ENCODE measurements around the gene PRKCH.
"Not testable (repeated sequence)": the region's sequence is repeated elsewhere in the genome, so short reads cannot be mapped to it uniquely, and the experiment has no call there.

The PRKCH gene

DNA sequence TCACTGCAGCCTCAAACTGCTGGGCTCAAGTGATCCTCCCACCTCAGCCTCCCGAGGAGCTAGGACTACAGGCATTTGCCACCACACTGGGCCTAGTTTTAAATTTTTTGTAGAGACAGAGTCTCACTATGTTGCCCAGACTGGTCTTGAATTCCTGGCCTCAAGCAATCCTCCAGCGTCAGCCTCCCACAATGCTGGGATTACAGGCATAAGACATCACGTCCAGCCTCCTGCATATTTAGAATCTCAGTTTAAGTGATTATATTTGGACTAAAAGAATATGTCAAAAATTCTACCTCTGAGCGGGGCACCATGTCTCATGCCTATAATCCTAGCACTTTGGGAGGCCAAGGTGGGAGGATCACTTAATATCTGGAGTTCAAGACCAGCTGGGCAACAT is 12.7 kb upstream of the PRKCH start:
- DNase-seq, result not testable (repeated sequence)

DNA sequence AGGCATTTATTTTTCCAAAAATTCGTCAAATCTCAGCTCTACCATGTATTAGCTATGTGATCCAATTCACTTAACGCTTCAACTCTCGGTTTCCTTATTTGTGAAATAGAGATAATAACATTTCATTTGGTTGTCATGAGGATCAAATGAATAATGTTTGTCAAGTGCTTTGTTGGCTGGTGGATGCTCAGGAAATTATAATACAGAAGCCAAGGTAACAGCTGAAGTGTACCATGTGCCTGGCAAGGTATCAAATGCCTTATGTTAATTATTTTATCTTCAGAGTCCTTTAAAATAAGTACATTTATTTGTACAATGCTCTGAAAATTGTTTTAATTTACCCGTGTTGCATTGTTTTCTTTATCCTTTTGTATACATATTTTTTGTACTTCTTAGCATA is 6.1 kb upstream of the PRKCH start:
- DNase-seq, result peak in 1 of 2 experiments; percentile 45

GRCh38 chr14:61319086-61319485 is 2.3 kb upstream of the PRKCH start:
- DNase-seq, result no peak

GRCh38 chr14:61319706-61320105 is 1.7 kb upstream of the PRKCH start:
- DNase-seq, result no peak

GRCh38 chr14:61320170-61320569 is 1.2 kb upstream of the PRKCH start:
- not testable (repeated sequence) for DNase-seq

- DNase-seq, result peak in 1 of 2 experiments; percentile 43
These were observed 484 bp upstream of the PRKCH start for GRCh38 chr14:61320806-61321384.

- DNase-seq, result no peak
These were observed 826 bp downstream of the PRKCH start for GRCh38 chr14:61322011-61322798.

- DNase-seq, result no peak
These were observed 1.5 kb downstream of the PRKCH start for GRCh38 chr14:61322799-61323290.

DNA sequence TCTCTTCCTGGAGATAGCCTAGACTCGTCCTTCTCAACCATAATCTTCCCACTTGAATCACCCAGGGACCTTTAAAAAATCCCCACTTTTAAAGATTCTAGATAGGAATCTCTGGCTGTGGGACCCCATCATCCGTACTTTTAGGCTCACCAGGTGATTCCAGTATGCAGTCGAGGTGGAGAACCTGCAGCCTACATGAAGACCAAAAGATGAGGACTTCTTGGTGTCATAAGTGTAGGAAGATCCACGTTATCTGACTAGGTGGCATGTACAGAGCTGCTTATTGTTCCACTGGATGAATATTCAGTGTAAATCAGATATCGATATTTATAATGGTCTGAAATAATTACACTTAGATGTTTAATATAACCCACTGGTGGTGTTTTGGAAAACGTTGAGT is 2.6 kb downstream of the PRKCH start:
- DNase-seq, result no peak

GRCh38 chr14:61325166-61325565 is 3.8 kb downstream of the PRKCH start:
- no peak for DNase-seq

DNA sequence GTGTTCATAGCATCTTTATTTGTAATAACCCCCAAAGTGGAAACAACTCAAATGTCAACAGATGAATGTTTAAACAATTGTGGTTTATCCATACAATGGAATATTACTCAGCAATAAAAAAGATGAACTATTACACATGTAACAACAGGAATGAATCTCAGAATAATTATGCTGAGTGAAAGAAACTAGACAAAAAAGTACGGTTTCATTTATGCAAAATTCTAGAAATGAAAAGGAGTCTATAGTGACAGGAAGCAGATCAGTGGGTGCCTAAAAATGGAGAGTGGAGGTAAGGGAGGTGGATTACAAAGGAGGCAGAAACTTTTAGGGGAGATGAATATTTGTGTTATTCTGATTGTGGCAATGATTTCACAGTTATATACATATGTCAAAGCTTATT is 4.8 kb downstream of the PRKCH start:
- no peak for DNase-seq

- DNase-seq, result no peak
These were observed 5.5 kb downstream of the PRKCH start for GRCh38 chr14:61326847-61327246.

DNA sequence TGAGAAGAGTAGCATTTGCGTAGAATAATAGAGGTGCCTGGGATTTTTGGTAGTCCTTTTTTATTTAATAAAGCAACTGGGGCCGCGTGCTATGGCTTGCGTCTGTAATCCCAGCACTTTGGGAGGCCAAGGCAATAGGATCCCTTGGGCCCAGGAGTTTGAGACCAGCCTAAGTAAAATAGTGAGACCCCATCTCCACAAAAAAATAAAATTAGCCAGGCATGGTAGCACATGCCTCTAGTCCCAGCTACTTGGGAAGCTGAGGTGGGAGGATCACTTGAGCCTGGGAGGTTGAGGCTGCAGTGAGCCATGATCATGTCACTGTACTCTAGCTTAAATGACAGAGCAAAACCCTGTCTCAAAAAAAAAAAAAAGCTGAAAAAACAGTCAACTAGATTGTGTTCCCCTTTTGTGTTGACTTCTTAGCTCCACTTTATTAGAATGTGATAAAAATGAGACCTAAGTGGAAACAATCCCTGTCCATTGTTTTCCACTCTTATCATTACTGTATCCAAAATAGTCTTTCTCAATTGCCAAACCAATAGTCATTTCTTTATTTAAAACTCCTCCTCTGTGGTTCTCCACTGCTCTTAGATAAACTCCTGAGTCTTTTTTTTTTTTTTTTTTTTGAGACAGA is 7.4 kb downstream of the PRKCH start:
- no peak for DNase-seq

GRCh38 chr14:61329478-61330051 is 8.2 kb downstream of the PRKCH start:
- DNase-seq, result no peak

- no peak for DNase-seq
These were observed 9.1 kb downstream of the PRKCH start for GRCh38 chr14:61330511-61330910.

- DNase-seq, result peak in 1 of 2 experiments; percentile 9
These were observed 10.7 kb downstream of the PRKCH start for GRCh38 chr14:61331992-61332657.

DNA sequence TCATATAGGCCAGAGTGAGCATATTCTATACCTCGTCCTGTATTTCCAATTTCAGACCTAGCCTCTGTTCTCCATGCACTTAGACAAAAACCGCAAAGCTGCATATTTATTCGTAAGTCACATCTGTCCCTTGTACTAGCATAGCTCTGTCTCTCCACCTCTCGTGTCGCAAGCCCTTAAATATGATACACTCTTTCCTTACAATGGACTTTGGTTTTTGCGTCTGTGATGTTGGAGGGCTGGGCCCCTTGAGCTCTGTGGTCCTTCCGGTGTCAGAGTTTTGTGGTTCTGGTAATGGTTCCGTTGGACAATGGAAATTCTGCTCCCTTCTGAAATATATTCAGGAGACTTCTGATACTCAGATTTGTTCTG is 11.3 kb downstream of the PRKCH start:
- DNase-seq, result no peak

DNA sequence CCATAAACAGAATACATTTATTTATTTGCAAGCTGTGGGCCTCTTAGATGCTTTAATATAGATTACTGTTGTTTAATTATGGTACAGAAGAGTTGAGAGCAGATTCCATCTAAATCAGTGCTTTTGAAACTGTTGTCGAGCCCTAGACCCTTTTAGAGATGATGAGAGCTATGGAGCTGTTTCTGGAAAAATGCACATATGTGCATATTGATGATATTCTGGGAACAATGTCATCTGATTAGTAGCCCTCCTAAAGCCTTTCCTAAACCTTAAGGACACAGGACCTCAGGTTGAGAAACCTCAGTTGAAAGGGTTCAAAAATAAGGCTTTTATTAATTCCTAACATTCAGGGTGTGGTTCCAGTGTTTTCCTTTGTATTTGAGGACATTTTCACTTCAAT is 11.7 kb downstream of the PRKCH start:
- DNase-seq, result no peak

DNA sequence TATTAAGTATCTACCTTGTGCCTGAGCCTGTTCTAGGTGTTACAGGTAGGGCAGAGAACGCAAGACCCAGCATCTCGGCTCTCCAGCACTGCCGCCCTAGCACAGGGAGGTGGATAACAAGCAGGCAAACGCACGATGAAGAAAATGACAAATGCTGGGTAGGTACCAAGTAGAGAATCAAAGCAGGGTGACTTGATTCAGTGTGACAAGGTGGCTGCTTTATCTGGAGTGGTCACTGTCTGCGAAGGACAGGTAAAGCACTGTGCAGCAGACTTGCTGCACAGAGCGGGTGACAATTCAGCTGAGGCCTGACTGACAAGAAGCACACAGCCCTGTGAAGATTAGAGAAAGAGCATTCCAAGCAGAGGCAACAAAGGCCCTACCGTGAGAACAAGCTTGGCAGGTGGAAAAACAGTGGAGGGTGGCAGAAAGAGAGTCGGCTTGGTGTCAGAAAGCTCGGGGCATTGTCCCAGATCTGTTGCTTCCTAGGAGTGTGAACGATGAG is 12.9 kb downstream of the PRKCH start:
- DNase-seq, result no peak

- no peak for DNase-seq
These were observed 13.7 kb downstream of the PRKCH start for GRCh38 chr14:61335049-61335448.

DNA sequence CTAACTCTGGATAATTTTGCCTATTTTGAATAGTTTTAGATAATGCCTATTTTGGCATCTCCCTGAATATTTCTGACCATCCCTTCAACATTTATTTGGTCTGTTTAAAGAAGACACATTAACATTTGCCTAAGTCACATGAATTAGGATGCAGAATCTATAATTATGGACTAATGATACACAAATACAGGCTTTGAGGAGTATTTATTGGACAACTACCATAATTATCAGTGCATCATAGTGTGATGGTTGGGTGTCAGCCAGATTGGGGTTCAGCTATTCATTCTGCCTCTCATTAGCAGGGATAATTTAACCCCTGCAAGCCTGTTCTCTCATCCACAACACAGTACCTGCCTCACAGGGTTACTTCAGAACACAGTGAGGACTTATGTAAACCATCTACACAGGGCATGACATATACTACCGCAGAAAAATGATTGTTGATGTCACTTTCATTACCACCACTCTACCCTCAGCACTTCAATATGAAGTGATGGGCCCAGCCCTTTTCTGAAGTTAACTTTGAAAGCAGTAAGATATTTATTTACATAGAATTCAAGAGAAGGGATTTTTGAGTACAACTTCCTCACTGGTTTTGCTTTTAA is 14.4 kb downstream of the PRKCH start:
- peak in 1 of 2 experiments; percentile 39 for DNase-seq

GRCh38 chr14:61337893-61338292 is 16.5 kb downstream of the PRKCH start:
- no peak for DNase-seq
